HepG2 (cell line): ENCODE results near the gene ELF1. TPM values are rescaled to one million over a fixed set of nuclear protein-coding genes. Genes with fewer than 3 reads are reported as not detected.

Experiments used
- ARID2 ChIP-seq: sonication (generic); formaldehyde crosslinking; IDR thresholded peaks from 2 replicates; pipeline ENCODE4 v1.8.1; 2022; ENCODE audit warnings: mild to moderate bottlenecking, missing genetic modification reagents, borderline replicate concordance
- HNRNPK ChIP-seq: fragments of 200-400 bp; formaldehyde crosslinking; IDR thresholded peaks from 2 replicates; pipeline ENCODE4 v1.6.1; 2018; ENCODE audit warnings: low read length, low read depth, moderate library complexity, mild to moderate bottlenecking; ENCODE audit not compliant: poor library complexity, severe bottlenecking
- MLX ChIP-seq: IDR thresholded peaks from 2 replicates; pipeline ENCODE4 v1.6.1; 2016
- MLXIP ChIP-seq: sonication (generic); formaldehyde crosslinking; IDR thresholded peaks from 2 replicates; pipeline ENCODE4 v1.9.0; 2021; ENCODE audit warnings: missing genetic modification reagents, borderline replicate concordance
- NAIF1 ChIP-seq: sonication (generic); formaldehyde crosslinking; IDR thresholded peaks from 2 replicates; pipeline ENCODE4 v1.5.0; 2020; ENCODE audit warnings: mild to moderate bottlenecking, missing genetic modification reagents, borderline replicate concordance
- NBN ChIP-seq: fragments of 450-650 bp; conservative IDR thresholded peaks from 2 replicates; pipeline ENCODE4 v1.6.1; 2017
- NR2F1 ChIP-seq, 2 experiments: fragments of 450-650 bp in 1 of 2; formaldehyde crosslinking in 1 of 2; IDR thresholded peaks; 2 replicates each; pipeline versions ENCODE4 v1.5.0 to v1.6.1; 2016 to 2020; ENCODE audit warnings: mild to moderate bottlenecking in 1 of 2, missing compliant biosample characterization in 1 of 2, missing genetic modification reagents in 1 of 2, moderate library complexity in 1 of 2
- SATB2 ChIP-seq: sonication (generic); formaldehyde crosslinking; IDR thresholded peaks from 2 replicates; pipeline ENCODE4 v1.5.0; 2020; ENCODE audit warnings: missing genetic modification reagents
- SMAD3 ChIP-seq: sonication (generic); formaldehyde crosslinking; IDR thresholded peaks from 2 replicates; pipeline ENCODE4 v1.4.0; 2020; ENCODE audit warnings: missing genetic modification reagents
- THAP8 ChIP-seq: sonication (generic); formaldehyde crosslinking; IDR thresholded peaks from 2 replicates; pipeline ENCODE4 v1.5.1; 2020; ENCODE audit warnings: missing genetic modification reagents, mild to moderate bottlenecking, borderline replicate concordance
- ZKSCAN8 ChIP-seq: IDR thresholded peaks from 2 replicates; pipeline ENCODE4 v1.6.1; 2016; ENCODE audit warnings: borderline replicate concordance, missing genetic modification reagents, missing compliant biosample characterization
- ZNF142 ChIP-seq: sonication (generic); formaldehyde crosslinking; IDR thresholded peaks from 2 replicates; pipeline ENCODE4 v1.4.0; 2020; ENCODE audit warnings: missing genetic modification reagents
- ZNF180 ChIP-seq: sonication (generic); formaldehyde crosslinking; IDR thresholded peaks from 2 replicates; pipeline ENCODE4 v1.4.0; 2020; ENCODE audit warnings: low read depth, missing genetic modification reagents, borderline replicate concordance
- ZNF20 ChIP-seq: sonication (generic); formaldehyde crosslinking; IDR thresholded peaks from 2 replicates; pipeline ENCODE4 v1.4.0; 2020; ENCODE audit warnings: mild to moderate bottlenecking, moderate library complexity, missing genetic modification reagents
- ZNF44 ChIP-seq: sonication (generic); formaldehyde crosslinking; IDR thresholded peaks from 2 replicates; pipeline ENCODE4 v1.5.1; 2020; ENCODE audit warnings: mild to moderate bottlenecking, missing genetic modification reagents
- ZNF441 ChIP-seq: sonication (generic); formaldehyde crosslinking; IDR thresholded peaks from 2 replicates; pipeline ENCODE4 v1.7.0; 2021; ENCODE audit warnings: missing genetic modification reagents, borderline replicate concordance
- polyA plus RNA-seq, 8 experiments: library from polyadenylated mRNA; depleted of rRNA in 3 of 8; stranded (reverse) in 7 of 8; unstranded in 1 of 8; fragments of >200 nt; fragmentation: Illumina TruSeq in 4 of 8; extraction: Trizol in 4 of 8; gene quantifications; 2 replicates each; pipeline versions ENCODE4 v1.2.1 to v1.2.3, GENCODE V29; 2011 to 2016; ENCODE audit warnings: low read depth in 4 of 8, missing spikeins in 1 of 8, mixed read lengths in 1 of 8; ENCODE audit not compliant: insufficient read depth in 1 of 8
- total RNA-seq, 5 experiments: library from RNA; depleted of rRNA; stranded (reverse); fragments of >200 nt; fragmentation: Illumina TruSeq; extraction: Trizol; gene quantifications; 2 replicates each; pipeline ENCODE4 v1.2.3, GENCODE V29; 2016; ENCODE audit warnings: low read depth in 1 of 5

Gene ELF1
- total and polyA plus RNA-seq, 2 of the 13 experiments (the other 11 are each of a cell fraction or from before 2014, with no cell fraction given) = 24.6 to 71.5 TPM

- TF ChIP-seq ZNF142 (CRISPR knock-in tag) (no peak), NAIF1 (no peak), ZKSCAN8 (CRISPR knock-in tag) (no peak), ZNF441 (CRISPR knock-in tag) (no peak), THAP8 (CRISPR knock-in tag) (no peak), MLX (no peak), NBN (no peak), ZNF180 (no peak), ARID2 (CRISPR knock-in tag) (no peak), MLXIP (CRISPR knock-in tag) (no peak), ZNF44 (CRISPR knock-in tag) (no peak), SMAD3 (no peak), NR2F1 (CRISPR knock-in tag; IDR thresholded peaks at IDR 0.05) (0 out of 4 replicates have a peak, but pooled peaks of 1 of the 2 experiments have one; percentile 12), SATB2 (CRISPR knock-in tag) (no peak), HNRNPK (no peak), ZNF20 (CRISPR knock-in tag) (no peak)
Measured at GRCh38 chr13:40895227-40896184, 123.6 kb downstream of the ELF1 start (continued).
